ENCODE measurements around the gene KAZN.
"Not testable (repeated sequence)": the region's sequence is repeated elsewhere in the genome, so short reads cannot be mapped to it uniquely, and the experiment has no call there.

Gene KAZN

GRCh38 chr1:15115542-15116330 is 517.3 kb downstream of the KAZN start:
- DNase-seq (ENCODE audit: low spot score): no peak

- DNase-seq (ENCODE audit: low spot score): peak; percentile 39
These were observed 518.5 kb downstream of the KAZN start for GRCh38 chr1:15116966-15117365.

GRCh38 chr1:15117671-15118325 is 519.3 kb downstream of the KAZN start:
- no peak for DNase-seq (ENCODE audit: low spot score)

DNA sequence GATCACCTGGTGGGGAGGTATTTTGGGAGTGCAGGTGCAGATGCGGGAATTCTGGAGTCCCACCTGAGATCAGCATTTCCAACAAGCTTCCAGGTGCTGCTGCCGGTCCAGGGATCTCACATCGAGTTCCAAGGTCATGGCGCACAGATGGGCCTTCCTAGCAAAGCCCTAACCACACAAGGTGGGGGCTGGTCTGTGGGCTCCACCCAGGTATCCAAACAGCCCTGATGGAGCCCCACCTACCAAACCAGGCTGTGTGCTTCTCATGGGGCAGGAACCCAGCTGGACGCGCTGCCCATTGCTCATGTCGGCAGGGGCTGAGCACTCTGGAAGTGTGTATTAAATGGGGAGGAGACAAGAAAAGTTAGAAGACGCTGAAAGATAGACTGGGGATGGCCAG is 520.1 kb downstream of the KAZN start:
- no peak for DNase-seq (ENCODE audit: low spot score)

DNA sequence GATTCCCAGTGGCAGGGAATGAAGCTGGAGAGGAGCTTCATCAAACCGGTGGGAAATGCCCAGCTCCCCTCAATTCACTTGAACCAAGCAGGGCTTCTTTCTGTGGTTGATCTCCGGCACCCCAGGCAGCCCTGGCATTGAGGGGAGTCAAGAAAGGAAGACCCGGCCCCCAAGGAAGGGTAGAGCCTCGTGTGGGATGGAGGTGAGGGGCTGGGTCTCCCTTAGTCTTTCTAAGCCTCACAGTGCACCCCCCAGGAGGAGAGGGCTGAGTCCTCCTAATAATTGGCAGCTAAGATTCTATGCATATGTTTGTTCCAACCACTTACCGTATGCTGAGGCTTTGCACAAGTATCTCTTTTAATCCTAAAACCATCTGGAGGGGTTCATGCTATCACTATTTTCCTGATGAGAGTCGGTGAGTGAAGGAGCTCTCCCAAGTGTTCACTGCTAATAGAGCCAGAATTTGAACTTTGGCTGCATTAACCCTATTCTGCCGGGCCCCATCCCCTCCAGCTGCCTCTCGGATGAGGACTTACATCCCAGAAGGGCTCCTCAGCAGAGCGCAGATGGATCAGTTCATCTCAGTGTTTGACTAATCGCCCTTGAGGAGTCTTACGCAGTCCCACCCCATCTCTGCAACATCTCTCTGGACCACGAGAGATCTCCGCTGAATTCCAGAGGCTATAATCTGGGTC is 521.9 kb downstream of the KAZN start:
- DNase-seq (ENCODE audit: low spot score): no peak

DNA sequence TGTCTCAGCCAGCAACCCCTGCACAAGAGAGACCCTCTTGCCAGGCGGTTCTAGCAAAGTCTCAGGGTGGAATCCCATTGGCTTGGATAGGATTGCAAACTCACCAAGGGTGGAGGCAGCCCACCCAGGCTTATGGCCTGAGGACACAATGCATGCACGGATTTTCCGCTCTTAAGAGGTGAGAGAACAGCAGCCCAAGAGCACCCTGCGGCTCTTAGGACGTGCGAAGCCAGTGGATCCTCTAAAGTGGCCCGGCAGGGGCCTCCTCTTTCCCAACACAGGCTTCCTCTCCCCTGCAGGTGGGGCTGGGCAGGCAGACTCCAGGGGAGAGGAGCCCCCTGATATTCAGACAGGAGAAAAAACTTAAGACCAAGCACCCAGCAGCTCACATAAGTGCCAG is 523.8 kb downstream of the KAZN start:
- DNase-seq (ENCODE audit: low spot score): no peak

- no peak for DNase-seq (ENCODE audit: low spot score)
These were observed 524.8 kb downstream of the KAZN start for GRCh38 chr1:15123270-15123669.

GRCh38 chr1:15123925-15124324 is 525.4 kb downstream of the KAZN start:
- DNase-seq (ENCODE audit: low spot score): no peak

- DNase-seq (ENCODE audit: low spot score): no peak
These were observed 526.0 kb downstream of the KAZN start for GRCh38 chr1:15124362-15125100.

- no peak for DNase-seq (ENCODE audit: low spot score)
These were observed 526.7 kb downstream of the KAZN start for GRCh38 chr1:15125101-15125745.

DNA sequence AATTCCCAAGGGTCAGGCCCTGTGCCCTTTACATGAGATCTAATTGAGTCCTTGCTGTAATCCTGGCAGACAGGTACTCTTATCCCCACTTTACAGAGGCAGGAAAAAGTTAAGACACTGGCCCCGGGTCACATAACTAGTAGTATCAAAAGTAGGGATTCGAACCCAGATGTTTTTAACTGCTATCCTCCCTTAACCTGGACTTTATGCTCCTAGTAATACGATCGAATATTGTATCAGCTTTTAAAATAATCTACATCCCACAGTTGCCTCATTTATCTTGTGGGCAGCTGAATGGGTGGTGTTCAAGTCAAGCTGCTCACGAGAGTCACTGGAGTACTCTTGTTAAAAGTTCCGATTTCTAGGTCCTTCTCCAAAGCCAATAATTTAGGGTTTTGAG is 529.6 kb downstream of the KAZN start:
- DNase-seq (ENCODE audit: low spot score): no peak

- peak; percentile 82 for DNase-seq (ENCODE audit: low spot score)
These were observed 530.2 kb downstream of the KAZN start for GRCh38 chr1:15128520-15129313.

DNA sequence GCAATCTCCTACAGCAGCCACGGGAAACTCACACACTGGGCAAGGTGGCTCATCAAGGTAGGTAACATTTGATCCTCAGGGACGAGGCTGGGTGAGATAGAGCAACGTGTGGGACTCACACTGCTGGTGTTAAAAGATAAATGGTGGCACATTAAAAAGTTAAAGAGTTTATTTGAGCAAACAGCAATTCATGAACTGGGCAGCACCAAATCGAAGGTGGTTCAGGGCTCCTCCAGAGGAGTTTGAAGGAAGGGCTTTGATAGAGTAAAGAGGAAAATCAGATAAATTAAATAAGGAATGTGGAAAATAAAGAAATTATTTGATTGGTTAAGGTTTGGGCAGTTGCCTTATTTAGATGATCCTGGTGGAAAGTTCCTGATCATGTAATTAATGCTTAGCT is 531.5 kb downstream of the KAZN start:
- no peak for DNase-seq (ENCODE audit: low spot score)

DNA sequence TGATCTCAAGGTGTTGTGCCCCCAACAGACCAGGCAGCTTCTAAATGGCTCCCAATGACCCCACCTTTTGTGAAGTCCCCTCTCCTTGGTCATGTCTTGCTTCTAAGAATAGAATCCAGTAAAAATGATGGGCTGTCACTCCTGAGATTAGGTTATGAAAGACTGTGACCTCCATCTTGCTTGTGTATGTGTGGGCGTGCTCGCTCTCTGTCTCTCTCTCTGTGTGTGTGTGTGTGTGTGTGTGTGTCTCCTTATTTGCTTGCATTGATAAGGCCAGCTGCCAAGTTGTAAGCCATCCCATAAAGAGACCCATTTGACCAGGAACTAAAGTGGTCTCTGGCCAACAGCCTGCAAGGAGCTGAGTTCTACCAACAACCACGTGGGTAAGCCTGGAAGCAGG is 532.1 kb downstream of the KAZN start:
- no peak for DNase-seq (ENCODE audit: low spot score)

DNA sequence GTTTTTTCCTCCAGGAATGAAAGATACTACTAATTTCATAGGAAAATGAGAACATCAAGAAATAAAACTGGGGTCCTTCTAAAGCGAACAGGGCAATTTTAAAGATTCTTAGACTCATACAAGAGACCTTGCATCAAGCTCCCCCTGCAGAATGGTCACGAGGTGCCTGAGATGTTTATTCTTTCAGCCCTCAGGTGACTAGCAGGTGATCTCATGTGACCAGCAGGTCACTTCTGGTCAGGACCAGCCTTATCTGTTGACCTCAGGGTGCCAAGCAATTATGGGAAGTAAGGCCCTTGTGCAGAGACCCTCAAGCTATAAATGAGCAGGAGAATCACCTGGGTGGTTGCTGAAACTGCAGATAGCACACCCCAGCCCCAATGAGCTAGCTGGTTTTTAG is 534.5 kb downstream of the KAZN start:
- no peak for DNase-seq (ENCODE audit: low spot score)

DNA sequence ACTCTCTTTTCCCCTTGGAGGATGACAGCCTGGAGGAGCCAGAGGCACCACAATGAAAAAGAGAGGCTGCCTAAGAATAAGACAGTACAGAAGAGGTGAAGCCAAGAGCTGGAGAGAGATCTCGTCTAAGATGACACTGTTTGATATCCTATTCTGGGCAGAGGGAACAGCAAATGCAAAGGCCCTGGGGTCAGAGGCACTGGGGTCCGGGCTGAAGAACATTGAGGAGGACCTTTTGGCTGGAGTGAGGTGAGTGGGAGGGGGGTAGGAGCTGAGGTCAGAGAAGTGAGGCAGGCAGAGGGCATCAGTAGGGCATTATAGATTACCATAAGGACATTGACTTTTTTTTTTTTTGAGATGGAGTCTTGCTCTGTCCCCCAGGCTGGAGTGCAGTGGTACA is 535.8 kb downstream of the KAZN start:
- DNase-seq (ENCODE audit: low spot score): no peak

DNA sequence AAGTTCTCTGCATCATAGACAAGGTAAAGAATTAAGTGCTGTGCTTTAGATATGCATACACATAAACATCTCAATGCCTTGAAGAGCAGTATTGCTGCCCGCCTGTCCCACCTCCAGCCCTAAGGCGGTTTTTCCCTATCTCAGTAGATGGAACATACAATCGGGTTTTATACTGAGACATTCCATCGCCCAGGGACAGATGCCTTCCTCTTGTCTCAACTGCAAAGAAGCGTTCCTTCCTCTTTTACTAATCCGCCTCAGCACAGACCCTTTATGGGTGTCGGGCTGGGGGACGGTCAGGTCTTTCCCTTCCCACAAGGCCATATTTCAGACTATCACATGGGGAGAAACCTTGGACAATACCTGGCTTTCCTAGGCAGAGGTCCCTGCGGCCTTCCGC is 537.1 kb downstream of the KAZN start:
- not testable (repeated sequence) for DNase-seq (ENCODE audit: low spot score)

GRCh38 chr1:15137809-15138208 is 539.3 kb downstream of the KAZN start:
- no peak for DNase-seq (ENCODE audit: low spot score)

- peak; percentile 97 for DNase-seq (ENCODE audit: low spot score)
These were observed 541.3 kb downstream of the KAZN start for GRCh38 chr1:15139654-15140350.

DNA sequence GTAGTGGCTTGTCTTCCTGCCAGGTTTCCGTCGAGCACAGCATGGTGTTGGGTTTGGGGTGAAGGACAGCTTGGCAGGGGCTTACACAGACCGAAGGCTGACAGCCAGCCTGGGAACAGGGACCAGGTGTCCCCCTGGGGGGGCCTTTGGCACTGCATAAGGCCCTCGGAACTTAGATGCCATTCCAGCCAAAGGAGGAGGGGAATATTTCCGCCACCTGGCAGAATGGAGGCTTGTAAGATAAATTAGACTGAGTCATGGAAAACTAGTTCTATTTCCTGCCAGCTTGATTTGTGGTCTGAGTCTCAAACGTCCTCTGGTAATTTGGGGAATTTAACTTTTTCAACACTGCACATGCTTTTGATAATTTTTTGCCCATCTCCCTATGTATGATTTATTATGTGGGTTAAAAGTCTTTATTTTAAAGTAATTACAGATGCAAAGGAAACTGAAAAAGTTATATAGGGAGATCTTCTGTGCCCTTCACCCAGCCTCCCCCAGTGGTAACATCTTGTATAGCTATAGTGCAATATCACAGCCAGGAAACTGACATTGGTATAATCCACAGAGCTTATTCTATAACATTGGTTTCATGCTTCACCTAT is 543.6 kb downstream of the KAZN start:
- DNase-seq (ENCODE audit: low spot score): peak; percentile 98
